DND-41 (cell line): Measurements from ENCODE around the gene COL6A3.

Experiments
- ATAC-seq: fragments of 200-7000 bp; cut with Tn5 transposase; 3 replicates; pipeline ENCODE4 v1.9.1; 2021; ENCODE audit warnings: low read depth; ENCODE audit not compliant: insufficient read depth
- DNase-seq: peaks from one replicate; pipeline ENCODE4 v3.0.0-alpha.2; 2020
- H2AFZ ChIP-seq: 2 replicates; pipeline ENCODE4 v1.6.0; 2012; ENCODE audit warnings: low read depth, low read length
- H3K27ac ChIP-seq: 2 replicates; pipeline ENCODE4 v1.5.1; 2012; ENCODE audit warnings: low read length, inconsistent platforms
- H3K27me3 ChIP-seq: fragments of 200-600 bp; sonication (generic); 2 replicates; pipeline ENCODE4 v1.6.0; 2012; ENCODE audit warnings: low read length, mild to moderate bottlenecking, inconsistent platforms; ENCODE audit not compliant: insufficient read depth, poor library complexity
- H3K36me3 ChIP-seq: 2 replicates; pipeline ENCODE4 v1.5.1; 2012; ENCODE audit warnings: low read length, inconsistent platforms; ENCODE audit not compliant: insufficient read depth
- H3K4me1 ChIP-seq: 2 replicates; pipeline ENCODE4 v1.5.1; 2012; ENCODE audit warnings: mild to moderate bottlenecking, low read length; ENCODE audit not compliant: insufficient read depth
- H3K4me2 ChIP-seq: 2 replicates; pipeline ENCODE4 v1.6.0; 2012; ENCODE audit warnings: mild to moderate bottlenecking, moderate library complexity, low read length, inconsistent platforms; ENCODE audit not compliant: insufficient read depth
- H3K4me3 ChIP-seq, 2 experiments: fragments of 200-600 bp in 1 of 2; shearing (Covaris generic) in 1 of 2; 2 replicates each; pipeline ENCODE4 v1.5.1; 2012 to 2016; ENCODE audit warnings: inconsistent platforms in 2 of 2, low read length in 2 of 2, mild to moderate bottlenecking in 2 of 2, low read depth in 1 of 2, moderate library complexity in 1 of 2
- H3K79me2 ChIP-seq: 2 replicates; pipeline ENCODE4 v1.6.0; 2012; ENCODE audit warnings: low read length, inconsistent platforms; ENCODE audit not compliant: insufficient read depth
- H3K9ac ChIP-seq: 2 replicates; pipeline ENCODE4 v1.6.0; 2012; ENCODE audit warnings: low read depth, mild to moderate bottlenecking, inconsistent platforms, low read length, moderate library complexity
- H3K9me3 ChIP-seq: 2 replicates; pipeline ENCODE4 v1.5.1; 2012; ENCODE audit warnings: low read length, moderate library complexity, mild to moderate bottlenecking, inconsistent platforms; ENCODE audit not compliant: insufficient read depth, severe bottlenecking
- H4K20me1 ChIP-seq: 2 replicates; pipeline ENCODE4 v1.6.0; 2012; ENCODE audit warnings: low read length; ENCODE audit not compliant: insufficient read depth
- EZH2 ChIP-seq: IDR thresholded peaks from 3 replicates; pipeline ENCODE4 v1.6.1; 2012; ENCODE audit warnings: borderline replicate concordance, low read depth, mild to moderate bottlenecking, moderate library complexity, low read length, inconsistent platforms; ENCODE audit not compliant: severe bottlenecking
- TF ChIP-seq, protein P1 (sequence below): IDR thresholded peaks from 2 replicates; pipeline ENCODE4 v1.5.1; 2012; ENCODE audit warnings: borderline replicate concordance, low read length, moderate library complexity, mild to moderate bottlenecking; ENCODE audit not compliant: poor library complexity, severe bottlenecking; ENCODE audit errors: extremely low read depth

Gene COL6A3

GRCh38 chr2:237430861-237431260 lies 16.9 kb upstream of the COL6A3 start:
- Histone ChIP-seq H3K4me1 (peaks cover 14% of the 10 kb centered on the region), H3K4me3 (no peak overlapping the region), H3K4me2 (no peak overlapping the region), H2AFZ (no peak overlapping the region), H3K9me3 (no peaks in the 10 kb centered on the region), H4K20me1 (no peaks in the 10 kb centered on the region), H3K79me2 (no peaks in the 10 kb centered on the region), H3K36me3 (no peaks in the 10 kb centered on the region), H3K27me3 (peaks cover 4% of the 10 kb centered on the region), H3K27ac (no peak overlapping the region), H3K9ac (no peak overlapping the region)
- ATAC-seq (no peak), DNase-seq (no peak)
- TF ChIP-seq, protein P1, sequence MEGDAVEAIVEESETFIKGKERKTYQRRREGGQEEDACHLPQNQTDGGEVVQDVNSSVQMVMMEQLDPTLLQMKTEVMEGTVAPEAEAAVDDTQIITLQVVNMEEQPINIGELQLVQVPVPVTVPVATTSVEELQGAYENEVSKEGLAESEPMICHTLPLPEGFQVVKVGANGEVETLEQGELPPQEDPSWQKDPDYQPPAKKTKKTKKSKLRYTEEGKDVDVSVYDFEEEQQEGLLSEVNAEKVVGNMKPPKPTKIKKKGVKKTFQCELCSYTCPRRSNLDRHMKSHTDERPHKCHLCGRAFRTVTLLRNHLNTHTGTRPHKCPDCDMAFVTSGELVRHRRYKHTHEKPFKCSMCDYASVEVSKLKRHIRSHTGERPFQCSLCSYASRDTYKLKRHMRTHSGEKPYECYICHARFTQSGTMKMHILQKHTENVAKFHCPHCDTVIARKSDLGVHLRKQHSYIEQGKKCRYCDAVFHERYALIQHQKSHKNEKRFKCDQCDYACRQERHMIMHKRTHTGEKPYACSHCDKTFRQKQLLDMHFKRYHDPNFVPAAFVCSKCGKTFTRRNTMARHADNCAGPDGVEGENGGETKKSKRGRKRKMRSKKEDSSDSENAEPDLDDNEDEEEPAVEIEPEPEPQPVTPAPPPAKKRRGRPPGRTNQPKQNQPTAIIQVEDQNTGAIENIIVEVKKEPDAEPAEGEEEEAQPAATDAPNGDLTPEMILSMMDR: no peak

- Histone ChIP-seq H3K79me2 (no peaks in the 10 kb centered on the region), H3K9me3 (no peaks in the 10 kb centered on the region), H2AFZ (no peak overlapping the region), H3K27me3 (peaks cover 9% of the 10 kb centered on the region), H3K4me2 (no peak overlapping the region), H3K27ac (no peak overlapping the region), H3K4me1 (peaks cover 9% of the 10 kb centered on the region), H4K20me1 (no peaks in the 10 kb centered on the region), H3K9ac (no peak overlapping the region), H3K4me3 (no peak overlapping the region), H3K36me3 (no peaks in the 10 kb centered on the region)
- TF ChIP-seq, protein P1: no peak
- no peak for TF ChIP-seq EZH2
- DNase-seq: no peak
- no peak for ATAC-seq
These were observed 15.8 kb upstream of the COL6A3 start for GRCh38 chr2:237429753-237430152.

GRCh38 chr2:237427769-237428506 lies 14.0 kb upstream of the COL6A3 start:
- no peaks in the 10 kb centered on the region for H3K4me1 ChIP-seq
- no peak overlapping the region for H3K27ac ChIP-seq
- no peak overlapping the region for H2AFZ ChIP-seq
- ATAC-seq (no peak), DNase-seq (no peak)
- no peak overlapping the region for H3K4me3 ChIP-seq
- H3K27me3 ChIP-seq: peaks cover 8% of the 10 kb centered on the region
- no peak overlapping the region for H3K9ac ChIP-seq
- H3K79me2 ChIP-seq: no peaks in the 10 kb centered on the region
- no peaks in the 10 kb centered on the region for H3K9me3 ChIP-seq
- no peaks in the 10 kb centered on the region for H3K36me3 ChIP-seq
- H4K20me1 ChIP-seq: no peaks in the 10 kb centered on the region
- no peak overlapping the region for H3K4me2 ChIP-seq
- TF ChIP-seq, protein P1: no peak
- no peak for TF ChIP-seq EZH2
